NCI-H1417 treated with DMSO at 0.1 percent for 48 hours (cell line): Measurements from ENCODE around the gene P2RX3.
"Not testable (repeated sequence)": the region's sequence is repeated elsewhere in the genome, so short reads cannot be mapped to it uniquely, and the experiment has no call there.

Experiments used
- DNase-seq: peaks from one replicate; lab custom pipeline; 2025; lab: John Stamatoyannopoulos, UW

P2RX3 gene

DNA sequence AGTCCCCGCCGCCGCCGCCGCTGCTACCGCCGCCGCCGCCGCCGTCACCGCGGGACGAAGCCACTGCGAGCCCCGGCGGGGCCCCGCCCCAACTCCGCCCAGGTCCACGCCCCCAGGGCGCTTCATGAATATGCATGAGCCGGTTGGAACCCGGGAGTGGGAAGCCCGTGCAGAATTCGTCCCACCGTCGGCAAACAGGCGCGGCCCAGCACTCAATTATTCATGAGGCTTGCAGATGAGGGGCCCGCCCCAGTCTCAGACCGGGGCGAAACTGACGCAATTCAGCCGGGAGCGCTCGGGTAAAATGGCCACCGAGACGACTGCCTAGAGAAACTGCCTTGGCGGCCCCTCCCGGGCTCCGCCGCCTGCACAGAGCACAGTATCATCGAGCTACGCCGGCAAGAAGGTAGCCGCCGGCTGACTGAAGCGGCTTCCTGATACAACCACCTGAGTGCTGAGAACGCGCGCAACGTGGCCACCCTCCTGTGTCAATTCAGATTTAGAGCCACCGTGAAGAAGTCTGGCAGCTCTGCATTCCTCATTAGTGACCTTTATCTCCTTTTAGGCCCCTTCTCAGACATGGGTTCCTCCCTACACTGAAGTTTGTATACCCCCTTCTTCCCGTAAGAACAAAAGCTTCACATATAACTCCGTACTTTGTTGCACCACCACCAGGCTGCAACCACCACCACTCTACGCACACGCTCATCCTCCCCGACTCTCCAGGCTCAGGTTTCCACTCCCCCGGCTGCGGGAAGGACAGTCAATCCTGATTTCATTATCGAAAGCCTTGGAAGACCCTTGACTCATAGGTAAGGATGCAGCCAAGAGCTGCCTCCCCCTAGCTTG, 13.0 kb upstream of the P2RX3 start, which contains the start of gene TNKS1BP1:
TSS of gene TNKS1BP1 (minus strand) at position 67 of the 849 bp plus-strand sequence. CDS start 3,067 bp downstream, outside the sequence.
- peak; percentile 77 for DNase-seq

DNA sequence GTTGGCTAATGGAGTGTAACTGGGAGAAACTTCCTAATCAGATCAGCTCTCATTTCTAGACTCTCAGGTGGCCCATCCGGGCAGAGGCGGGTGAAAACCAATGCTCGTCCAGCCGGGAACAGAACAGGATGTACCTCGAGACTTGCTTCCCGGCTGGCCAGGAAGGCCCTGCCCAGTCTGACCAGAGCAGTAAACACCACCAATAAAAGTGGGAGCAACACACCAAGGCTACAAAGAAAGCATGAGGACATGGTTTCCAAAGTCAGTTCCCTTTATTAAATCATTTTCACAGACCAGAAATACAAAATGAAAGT, 12.5 kb upstream of the P2RX3 start:
- no peak for DNase-seq

DNA sequence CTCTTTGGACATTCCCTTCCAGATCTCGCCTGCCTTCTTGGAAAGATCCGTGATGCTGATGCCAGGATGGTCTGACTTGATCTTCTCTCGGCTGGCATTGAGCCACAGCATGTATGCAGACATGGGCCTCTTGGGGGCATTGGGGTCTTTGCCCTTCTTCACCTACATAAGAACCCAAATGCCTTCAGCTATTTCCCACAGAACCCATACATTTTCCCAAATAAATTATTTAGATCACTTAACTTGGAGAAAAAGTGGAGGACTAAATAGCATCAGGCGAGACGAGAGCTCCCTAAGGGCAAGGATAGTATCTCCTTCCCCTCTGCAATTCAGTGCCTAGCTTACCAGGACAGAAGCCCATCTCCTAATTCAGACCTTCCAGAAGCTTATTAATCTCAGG, 10.4 kb upstream of the P2RX3 start:
- no peak for DNase-seq

DNA sequence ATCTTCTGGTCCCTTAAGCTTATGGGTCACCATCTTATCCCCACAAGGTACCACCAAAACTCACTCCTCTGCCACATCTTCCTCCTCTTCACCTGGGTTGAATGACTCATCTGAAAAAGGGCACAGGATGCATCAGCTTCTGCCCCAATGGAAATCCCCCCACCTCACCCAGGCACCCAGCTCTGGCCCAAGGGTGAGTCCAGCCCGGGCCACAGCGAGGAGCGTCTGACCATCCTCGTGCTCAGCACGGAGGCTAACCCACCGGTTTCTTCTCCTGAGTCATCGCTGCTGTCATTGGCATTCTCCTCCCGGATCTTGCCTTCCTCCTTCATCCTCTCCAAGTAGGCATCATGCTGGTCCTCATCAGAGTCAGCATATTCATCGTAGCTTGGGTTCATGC, 8.1 kb upstream of the P2RX3 start:
- no peak for DNase-seq

DNA sequence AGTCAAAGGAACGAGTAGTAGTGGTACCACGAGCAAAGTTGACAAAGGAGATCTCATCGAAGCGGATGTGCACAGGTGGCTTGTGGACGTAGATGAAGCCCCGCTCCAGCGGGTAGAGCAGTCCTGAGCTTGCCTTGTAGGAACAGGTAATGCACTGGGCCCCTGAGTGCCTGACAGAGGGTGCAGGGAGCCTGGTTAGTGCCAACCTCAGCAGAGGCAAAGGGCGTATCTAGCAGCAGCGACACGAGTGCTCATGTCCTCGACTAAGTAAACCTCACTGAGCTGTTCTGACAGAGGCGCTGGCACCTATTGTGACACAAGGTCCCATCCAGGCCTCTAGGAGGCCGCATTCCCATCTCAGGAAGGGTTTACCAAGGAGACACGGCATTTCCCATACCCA, 6.4 kb upstream of the P2RX3 start:
- no peak for DNase-seq

DNA sequence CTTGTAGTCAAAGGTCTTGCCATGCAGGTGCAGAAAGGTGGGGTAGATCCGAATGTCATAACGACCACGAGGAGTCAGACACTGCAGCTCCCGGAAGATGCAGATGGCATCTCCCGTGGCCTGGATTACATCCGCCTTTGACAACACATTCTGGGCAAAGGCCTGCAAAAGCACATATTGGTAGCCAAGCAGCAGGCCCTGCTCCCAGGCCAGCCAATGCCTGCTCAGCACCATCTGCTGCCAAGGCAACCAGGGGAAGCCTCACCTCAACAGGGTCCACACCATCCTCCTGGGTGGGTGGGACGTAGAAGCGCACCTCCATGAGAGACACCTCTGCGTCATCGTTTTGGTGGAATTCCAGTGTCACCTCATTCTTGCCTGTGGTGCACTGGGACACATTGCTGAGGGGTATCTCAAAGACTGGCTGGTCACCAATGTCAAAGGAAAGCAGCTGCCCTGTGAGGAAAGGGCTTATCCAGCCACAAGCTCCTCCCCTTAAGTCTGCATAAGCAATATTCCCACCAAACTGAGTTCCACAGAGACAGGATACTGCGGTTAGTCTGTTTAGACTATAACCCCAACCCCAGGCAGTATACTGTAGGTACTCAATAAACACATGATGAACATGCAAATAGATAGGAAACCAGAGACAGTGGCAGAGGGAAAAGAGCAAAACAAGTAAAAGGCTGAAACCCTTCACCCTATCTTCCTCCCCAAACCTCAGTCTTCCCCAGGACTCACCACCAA, 5.3 kb upstream of the P2RX3 start:
- no peak for DNase-seq

DNA sequence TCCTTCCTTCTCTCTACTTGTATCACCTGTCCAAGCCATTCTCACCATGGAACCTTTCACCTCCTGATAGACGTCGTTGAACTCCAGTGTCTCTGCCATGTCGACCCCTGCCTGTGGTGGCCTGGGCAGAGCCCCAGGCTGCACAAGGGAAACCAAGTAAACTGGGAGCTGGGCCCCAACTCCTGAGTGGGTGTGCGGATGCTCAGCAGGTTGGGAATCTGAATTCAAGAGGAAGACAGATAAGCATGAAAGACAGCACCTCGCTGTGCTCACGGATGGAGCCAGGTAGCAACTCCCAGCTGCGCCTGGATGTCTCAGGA, 3.2 kb upstream of the P2RX3 start:
- DNase-seq: no peak

DNA sequence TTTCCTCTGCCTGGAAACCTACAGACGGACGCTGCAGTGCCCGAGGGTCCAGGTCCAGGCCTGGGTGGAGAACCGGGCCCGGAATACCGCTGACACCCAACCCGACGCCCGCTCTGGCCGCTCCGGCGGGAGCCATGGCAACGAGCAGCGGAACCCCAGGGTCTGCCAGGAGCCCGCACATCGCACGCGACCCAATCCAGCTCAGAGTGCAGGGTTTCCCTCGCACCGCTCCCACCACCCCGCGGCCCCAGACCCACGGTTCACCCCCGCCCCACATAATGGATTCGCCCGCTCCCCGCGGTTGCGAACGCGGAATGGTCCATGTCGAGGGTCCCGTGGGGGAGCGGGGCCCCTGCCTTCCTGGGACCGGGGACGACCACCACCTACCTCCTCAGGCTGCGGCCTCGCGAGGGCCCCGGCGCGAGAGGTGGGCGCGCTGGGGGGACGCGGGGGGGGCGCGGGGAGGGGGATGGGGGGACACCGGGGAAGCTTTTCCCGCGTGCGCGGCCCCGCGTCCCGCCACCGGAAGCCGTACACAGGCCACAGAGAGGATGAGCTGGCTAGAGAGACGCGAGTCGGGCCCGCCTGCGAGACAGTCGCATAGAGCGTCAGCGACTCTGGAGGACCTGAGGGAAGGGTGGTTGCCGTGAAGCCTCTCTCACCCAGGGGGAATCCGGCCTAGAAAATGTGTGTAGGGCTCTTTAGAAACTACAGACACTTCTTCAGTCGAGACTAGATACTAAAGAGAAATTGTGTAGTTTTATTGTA, 2.6 kb upstream of the P2RX3 start, which contains the start of gene SSRP1:
TSS of gene SSRP1 (minus strand) at position 550 of the 768 bp plus-strand sequence. CDS start 771 bp downstream, outside the sequence.
- peak; percentile 69 for DNase-seq

DNA sequence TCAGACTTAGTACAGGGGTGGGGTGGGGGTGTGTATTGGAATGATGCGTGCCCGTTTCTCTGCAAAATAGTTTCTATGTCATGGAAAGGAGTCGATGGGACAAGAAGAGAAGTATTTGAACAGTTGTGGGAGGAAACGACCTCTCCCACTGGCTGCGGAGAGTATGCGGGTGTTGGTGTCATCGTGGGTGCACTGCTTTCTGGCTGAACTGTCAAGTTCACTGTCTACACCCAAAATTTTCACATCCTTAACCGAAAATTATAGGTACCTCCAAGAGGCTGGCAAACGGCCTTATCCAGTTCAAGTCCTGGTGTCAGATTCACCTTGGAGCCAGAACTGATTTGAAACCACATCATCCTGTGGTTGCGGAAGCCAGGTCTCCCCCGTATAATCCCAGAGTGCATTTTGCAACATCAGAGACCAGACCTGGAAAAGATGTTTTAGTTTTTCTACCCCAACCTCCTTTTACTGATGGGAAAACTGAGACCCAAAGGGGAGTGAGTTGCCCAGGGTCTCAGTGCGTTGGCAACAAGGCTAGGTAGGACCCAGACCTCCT, 2.0 kb upstream of the P2RX3 start:
- DNase-seq: no peak

DNA sequence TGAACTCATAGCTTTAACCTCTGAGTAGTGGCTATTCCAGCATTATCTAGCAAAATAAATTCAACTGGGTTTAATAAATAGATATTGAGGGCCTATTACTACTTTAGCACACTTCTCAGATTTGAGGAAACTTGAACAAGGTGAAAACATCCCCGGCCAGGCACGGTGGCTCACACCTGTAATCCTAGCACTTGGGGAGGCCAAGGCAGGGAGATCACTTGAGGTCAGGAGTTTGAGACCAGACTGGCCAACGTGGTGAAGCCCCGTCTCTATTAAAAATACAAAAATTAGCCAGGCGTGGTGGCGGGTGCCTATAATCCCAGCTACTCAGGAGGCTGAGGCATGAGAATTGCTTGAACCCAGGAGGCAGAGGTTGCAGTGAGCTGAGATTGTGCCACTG, 1.3 kb upstream of the P2RX3 start:
- not testable (repeated sequence) for DNase-seq

DNA sequence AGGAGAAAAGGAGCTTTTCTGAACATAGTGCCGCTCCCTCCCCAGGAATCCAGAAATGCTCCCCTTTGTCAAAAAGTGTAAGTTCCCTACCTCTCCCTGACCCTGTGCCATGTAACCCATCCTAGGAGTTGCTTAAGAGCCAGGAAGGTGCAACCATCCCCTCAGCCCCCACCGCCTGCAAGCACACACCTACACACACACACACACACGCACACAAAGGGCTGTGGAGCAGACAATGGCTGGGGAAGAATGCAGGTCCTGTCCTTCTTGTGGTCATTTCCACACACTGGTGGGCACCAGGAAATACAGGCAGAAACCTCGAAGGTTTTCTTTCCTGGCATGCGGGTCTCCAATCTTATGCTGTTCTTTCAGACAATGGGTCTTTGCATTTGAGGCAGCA, 1.2 kb downstream of the P2RX3 start:
- DNase-seq: no peak

DNA sequence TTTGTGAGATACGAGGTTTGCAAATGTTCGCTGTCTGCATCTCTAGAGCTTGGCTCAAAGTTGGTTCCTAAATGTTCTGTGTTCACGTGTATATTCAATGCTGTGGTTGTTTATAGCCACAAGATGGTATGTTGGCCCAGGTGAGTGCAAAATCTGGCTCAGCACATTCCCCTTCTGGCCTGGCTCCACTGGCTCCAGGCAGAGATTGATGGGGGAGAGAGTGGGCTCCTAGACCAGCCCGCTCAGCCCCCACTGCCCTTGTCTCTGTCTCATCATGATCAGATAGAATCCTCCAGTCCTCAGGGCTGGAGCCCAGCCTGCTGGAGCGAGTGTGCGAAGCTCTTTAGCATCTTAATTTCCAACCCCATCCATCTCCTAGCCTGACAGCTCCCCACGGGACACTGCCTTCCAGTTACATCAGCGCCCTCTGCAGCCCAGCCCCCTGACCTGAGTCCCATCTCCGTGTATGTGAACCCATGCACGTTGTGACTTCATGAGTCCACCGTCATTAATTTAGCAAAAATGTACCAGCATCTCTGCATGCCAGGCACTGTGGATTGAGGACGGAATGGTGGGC, 2.0 kb downstream of the P2RX3 start:
- DNase-seq: no peak

DNA sequence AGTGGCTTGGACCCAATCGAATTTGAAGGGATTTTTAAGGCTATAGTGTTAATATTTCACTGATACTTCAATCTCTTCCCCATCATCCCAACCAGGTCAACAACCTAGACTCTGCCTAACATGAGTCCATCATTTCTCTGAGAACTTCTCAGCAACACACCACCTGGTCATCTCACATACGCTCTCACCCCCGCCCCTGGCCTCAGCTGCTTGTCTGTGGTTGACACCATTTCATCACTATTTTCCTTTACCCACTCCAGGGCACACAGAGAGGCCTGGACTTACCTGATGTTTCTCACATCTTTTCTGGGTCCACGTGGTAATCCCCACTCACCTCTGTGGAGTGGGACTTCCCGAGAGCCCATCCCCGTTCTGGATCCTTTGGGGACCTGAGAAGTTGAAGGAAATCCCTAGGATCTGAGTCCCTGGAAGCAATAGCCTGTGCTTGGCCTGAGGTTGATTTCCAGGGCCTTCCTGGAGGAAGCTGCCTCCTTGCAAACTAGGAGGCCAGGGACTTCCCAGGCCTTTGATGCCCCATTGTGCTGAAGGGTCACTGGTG, 3.2 kb downstream of the P2RX3 start:
- DNase-seq: no peak

DNA sequence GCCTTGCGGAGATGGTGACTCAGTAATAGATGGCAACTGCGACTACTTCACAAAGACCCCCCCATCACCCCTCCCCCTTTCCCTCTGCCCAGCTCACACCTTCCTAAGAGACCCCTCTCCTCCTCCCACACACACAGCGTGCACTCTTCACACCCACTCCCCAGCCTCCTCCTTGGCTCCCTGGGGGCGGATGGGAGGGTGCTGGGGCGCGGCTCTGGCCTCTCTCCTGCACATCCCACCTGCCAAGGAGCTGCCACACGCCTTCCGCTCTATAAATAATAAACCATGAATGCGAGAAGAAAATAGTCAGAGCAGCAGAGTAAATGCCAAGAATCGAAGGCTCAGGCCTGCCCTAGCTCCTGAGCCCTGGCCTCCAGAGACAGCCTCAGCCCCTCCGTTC, 4.5 kb downstream of the P2RX3 start:
- no peak for DNase-seq

DNA sequence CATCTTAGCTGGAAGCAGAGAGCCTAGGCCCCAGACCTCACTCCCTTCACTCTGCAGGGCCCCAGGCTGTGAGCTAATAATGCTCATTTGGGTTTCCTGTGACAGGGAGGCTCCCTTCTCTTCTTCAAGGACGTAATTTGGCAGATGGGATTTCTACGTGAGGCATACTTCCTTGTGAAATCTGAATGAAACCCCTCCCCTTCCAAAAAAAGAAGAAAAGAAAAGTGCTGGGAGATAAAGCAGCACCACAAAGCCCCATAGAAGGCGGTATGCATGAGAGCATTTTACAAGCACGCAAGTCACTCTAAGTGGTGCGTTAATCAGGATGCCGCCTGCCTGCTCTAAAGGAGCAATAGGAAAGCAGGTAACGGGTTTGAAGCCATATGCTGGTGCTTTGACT, 5.7 kb downstream of the P2RX3 start:
- DNase-seq: no peak

DNA sequence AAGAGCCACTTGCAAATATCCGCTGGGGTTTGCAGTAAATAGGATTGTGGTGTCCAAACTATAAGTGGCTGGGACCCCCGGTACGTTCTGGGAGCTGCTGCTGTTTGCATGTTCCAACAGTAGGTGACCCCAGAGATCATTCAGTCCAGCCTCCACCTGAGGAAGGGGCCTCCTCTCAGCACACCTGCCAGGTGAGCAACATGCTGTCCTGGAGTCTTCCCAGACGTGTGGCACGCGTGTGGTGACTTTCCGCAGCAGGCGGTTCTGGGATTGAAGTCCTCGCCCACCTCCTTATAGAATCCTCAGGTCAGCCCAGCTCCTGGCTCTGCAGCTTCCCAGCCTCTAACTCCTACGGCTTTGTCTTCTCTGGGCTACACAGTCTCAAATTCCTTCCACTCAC, 6.7 kb downstream of the P2RX3 start:
- DNase-seq: no peak

DNA sequence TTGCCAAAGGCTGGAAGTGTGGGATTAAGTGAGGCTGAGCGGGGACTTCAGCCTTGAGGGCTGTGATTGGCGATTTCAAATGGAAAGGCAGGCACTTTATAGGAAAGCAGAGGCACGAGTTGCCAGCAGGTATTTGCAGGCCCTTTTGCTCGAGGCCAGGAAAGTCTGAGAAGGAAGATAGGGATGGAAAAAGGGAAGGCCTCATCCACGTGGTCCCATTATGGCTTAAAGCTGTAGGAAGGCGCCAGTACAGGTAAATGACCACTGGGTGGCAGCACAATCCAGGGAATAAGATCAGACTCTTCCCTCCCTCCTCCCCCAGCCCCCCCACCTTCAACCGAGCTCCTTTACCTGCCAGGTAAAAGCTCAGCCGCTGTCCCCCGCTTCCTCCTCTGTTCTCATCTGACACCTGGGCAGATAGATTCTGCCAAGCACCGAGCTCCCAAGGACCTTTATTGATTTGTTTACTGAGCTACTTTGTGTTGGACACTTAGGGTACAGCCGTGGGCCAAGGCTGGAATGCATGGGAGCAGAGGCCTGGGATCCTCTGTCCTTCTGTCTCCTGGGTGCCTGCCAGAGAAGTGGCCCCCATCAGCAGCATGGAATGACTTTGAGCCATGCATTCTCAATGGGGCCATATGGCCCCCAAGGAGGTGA, 7.5 kb downstream of the P2RX3 start:
- DNase-seq: peak; percentile 35

DNA sequence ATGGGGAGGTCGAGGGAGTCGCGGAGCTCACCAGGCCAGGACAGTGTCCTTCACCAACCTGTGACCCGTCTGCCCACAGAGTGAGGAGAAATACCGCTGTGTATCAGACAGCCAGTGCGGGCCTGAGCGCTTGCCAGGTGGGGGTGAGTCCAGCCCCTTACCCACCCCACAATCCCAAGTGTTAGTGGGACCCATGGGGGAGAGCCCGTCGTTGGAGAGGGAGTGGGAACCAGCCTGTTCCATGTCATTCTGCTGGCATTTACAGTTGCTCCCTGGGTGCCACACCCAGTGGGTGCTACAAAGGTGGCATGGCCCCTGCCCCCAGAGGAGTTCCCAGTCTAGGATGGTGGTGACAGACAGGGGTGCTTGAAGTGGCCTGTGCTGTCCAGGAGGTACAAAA, 9.2 kb downstream of the P2RX3 start:
- no peak for DNase-seq

DNA sequence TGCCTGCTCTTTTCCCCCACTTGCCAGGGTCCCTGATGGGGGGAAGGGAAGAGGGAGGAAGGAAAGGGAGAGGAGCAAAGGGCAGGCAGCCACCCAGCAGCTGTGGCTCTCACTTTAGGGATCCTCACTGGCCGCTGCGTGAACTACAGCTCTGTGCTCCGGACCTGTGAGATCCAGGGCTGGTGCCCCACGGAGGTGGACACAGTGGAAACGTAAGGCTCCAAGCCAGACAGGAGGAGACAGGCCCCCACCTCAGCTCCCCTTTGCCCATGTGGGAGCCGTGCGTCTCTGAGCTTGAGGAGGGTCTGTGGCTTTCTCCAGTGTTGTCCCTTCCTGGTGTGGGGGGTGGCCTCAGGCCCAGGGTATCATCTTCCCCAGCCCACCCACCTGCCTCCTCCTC, 9.9 kb downstream of the P2RX3 start:
- DNase-seq: no peak

DNA sequence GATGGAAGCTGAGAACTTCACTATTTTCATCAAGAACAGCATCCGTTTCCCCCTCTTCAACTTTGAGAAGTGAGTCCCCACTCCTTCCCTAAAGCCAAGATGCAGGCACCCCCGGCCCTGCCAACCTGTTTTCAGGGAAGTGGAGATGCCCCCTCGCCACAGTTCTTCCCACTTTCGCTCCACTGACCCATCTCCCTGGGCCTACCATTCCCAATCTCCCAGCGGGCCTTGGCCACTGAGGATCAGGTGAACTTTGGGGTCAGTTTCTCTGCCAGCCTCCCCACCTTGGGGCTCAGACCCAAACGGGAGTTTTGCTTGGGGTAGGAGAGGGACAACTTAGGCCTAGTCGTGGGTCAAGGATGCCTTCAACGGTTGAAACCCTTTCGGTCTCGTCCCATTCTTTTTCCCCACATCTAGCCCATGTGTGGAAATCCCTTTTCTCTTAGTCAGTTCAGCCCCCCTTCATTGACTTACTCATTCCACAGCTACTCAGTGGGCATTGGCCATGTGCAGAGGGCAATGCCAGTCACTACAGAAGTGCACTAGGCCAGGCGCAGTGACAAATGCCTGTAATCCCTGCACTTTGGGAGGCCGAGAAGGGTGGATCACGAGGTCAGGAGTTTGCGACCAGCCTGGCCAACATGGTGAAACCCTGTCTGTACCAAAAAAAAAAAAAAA, 10.6 kb downstream of the P2RX3 start:
- DNase-seq: no peak
